Heart right ventricle (tissue), 16 donors: Measurements from ENCODE around the gene HACE1. TPM values are rescaled to one million over a fixed set of nuclear protein-coding genes. Genes with fewer than 3 reads are reported as not detected.

Source experiments
- ATAC-seq, 8 donors: fragments of 200-7000 bp; cut with Tn5 transposase; one replicate each; pipeline ENCODE4 v1.9.1; 2020; ENCODE audit warnings: mild to moderate bottlenecking in 8 of 8, moderate library complexity in 8 of 8, moderate number of reproducible peaks in 1 of 8
- DNase-seq, 2 donors: peaks; one replicate each; pipeline ENCODE4 v3.0.0-alpha.2; 2020
- H3K27ac ChIP-seq, 10 donors: fragments of 200-600 bp; sonication (generic) in 2 of 10; one replicate each; pipeline versions ENCODE4 v1.5.0 to v1.8.0; 2020 to 2022; ENCODE audit warnings: mild to moderate bottlenecking in 3 of 10
- H3K27me3 ChIP-seq, 7 donors: fragments of 200-600 bp; one replicate each; pipeline ENCODE4 v1.8.0; 2021 to 2022; ENCODE audit warnings: mild to moderate bottlenecking in 2 of 7
- H3K36me3 ChIP-seq, 9 donors: fragments of 200-600 bp; sonication (generic) in 1 of 9; one replicate each; pipeline versions ENCODE4 v1.5.0 to v1.8.0; 2020 to 2022; ENCODE audit warnings: mild to moderate bottlenecking in 2 of 9
- H3K4me1 ChIP-seq, 9 donors: fragments of 200-600 bp; sonication (generic) in 1 of 9; one replicate each; pipeline versions ENCODE4 v1.5.0 to v1.8.0; 2020 to 2022; ENCODE audit warnings: mild to moderate bottlenecking in 4 of 9
- H3K4me3 ChIP-seq, 10 donors: fragments of 200-600 bp; sonication (generic) in 2 of 10; one replicate each; pipeline versions ENCODE4 v1.5.0 to v1.8.0; 2020 to 2022; ENCODE audit warnings: mild to moderate bottlenecking in 7 of 10, moderate library complexity in 2 of 10
- H3K9me3 ChIP-seq, 11 donors: fragments of 200-600 bp in 10 of 11; sonication (generic) in 2 of 11; one replicate each; pipeline versions ENCODE4 v1.5.0 to v1.8.0; 2013 to 2022; ENCODE audit warnings: mild to moderate bottlenecking in 2 of 11, control low read depth in 1 of 11, moderate library complexity in 1 of 11
- CTCF ChIP-seq, 9 donors: fragments of 200-600 bp; sonication (generic) in 2 of 9; IDR thresholded peaks; one replicate each; pipeline versions ENCODE4 v1.5.0 to v1.8.0; 2021 to 2022; ENCODE audit warnings: antibody characterized with exemption in 9 of 9, mild to moderate bottlenecking in 5 of 9, moderate library complexity in 1 of 9
- WGBS, 2 donors: extraction: QIAGEN DNeasy Blood & Tissue Kit; methylation state at CpG; one replicate each; pipeline ENCODE4 v1.1.7; 2013; ENCODE audit warnings: inconsistent platforms in 1 of 2; 5-methylcytosine and 5-hydroxymethylcytosine counted together
- intact Hi-C, 10 donors: fragments of 100-400 bp; cut with DNase I; formaldehyde crosslinking; loops; one replicate each; pipeline versions ENCODE4 v1.11.1 to v1.14.2; 2022
- polyA plus RNA-seq, 2 donors: library from polyadenylated mRNA; stranded (reverse); fragments of 200-250 nt; gene quantifications; one replicate each; pipeline ENCODE4 v1.2.3, GENCODE V29; 2013
- total RNA-seq, 10 donors: library from RNA; stranded (reverse); fragmentation: NEBNext Ultra II Directional in 3 of 10; extraction: Animal tissue kit (Norgen Biotek cat#: 25700) in 3 of 10; gene quantifications; one replicate each; pipeline versions ENCODE4 v1.2.1 to v1.2.4, GENCODE V29; 2021 to 2023
- donor health status: Arrhythmogenic right ventricular cardiomyopathy.
- donor health status: ischemic (EF 13 %, LVEDD 7.1; RV severe dilation, severe dysfunction).
- donor health status: healthy with polysubstance abuse.
- donor health status: DM: no; HTN: yes; CAD: no.
- donor health status: DM: no; HTN: no; CAD: no.
- donor health status: ischemic (EF 25% LVEDD 6.9; RV normal size, moderate dysfunction).
- donor health status: ischemic (EF 25% LVEDD 5.7; RV mildly dilated, moderate dysfunction).
- donor health status: healthy.
- donor health status: DM: yes; HTN: yes; CAD: no.
- donor health status: Ischemic cardiomyopathy.
- donor health status: ischemic (EF 35%, LVEDD 5.7; RV mildly dilated, moderate dysfunction).
- donor health status: nonischemic (EF 11% LVEDD 7.7; RV severe dilation, severe dysfunction).
- donor health status: DM: yes; HTN: yes; CAD: no.
- donor health status: PGD.
- donor health status: ischemic (EF 29% LVEDD 5.4; RV normal size, mild dysfunction).
- donor health status: nonischemic (EF 23%, LVEDD 6.1; RV moderate dilation, normal function).

HACE1 gene
- total and polyA plus RNA-seq, 12 donors, result 3.7 to 9.5 (median 7.1) TPM

DNA sequence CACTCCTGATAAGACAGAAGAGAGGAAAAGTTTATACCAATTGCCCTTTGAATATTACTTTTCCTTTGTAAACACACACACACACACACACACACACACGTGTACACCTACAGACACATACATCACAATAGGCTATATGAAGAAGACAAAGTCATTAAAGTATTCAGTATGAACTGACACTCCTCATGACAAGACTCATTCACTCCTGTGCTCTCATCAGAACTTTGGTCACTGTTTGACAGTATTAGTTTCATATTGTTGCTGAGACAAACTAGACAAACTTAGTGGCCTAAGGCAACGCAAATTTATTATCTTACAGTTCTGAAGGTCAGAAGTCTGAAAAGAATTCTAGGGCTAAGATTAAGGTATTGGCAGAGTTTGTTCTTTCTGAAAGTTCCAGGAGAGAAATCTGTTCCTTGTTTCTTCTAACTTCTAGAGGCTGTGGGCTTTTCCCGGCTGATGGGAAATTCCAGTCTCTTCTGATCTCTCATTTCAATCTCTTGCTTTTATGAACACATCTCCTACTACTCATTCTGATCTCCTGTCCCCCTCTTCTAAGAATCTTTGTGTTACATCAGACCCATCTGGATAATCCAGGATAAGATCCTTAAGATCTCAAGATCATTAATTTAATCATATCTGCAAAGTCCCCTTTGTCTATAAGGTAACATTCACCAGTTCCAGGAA, 171.3 kb downstream of the HACE1 start:
- Histone ChIP-seq H3K27me3 (no peaks in the 10 kb centered on the region), H3K9me3 (peaks cover 0 to 10% (median 0%) of the 10 kb centered on the region in 11 donors), H3K4me1 (peaks cover 0 to under 1% (median 0%) of the 10 kb centered on the region in 9 donors), H3K36me3 (no peaks in the 10 kb centered on the region), H3K4me3 (no peak overlapping the region), H3K27ac (no peak overlapping the region)
- intact Hi-C loops, result loop anchor here in 3 of 10 donors (5.0 to 10.0 kb wide), 2 partner anchors 76 to 79 kb away; no protein-coding TSS in a partner anchor
- no peak for ATAC-seq
- TF ChIP-seq CTCF (IDR thresholded peaks at IDR 0.05), result no peak
- WGBS, 2 donors, result 80% methylated on average over 3 of the region's 3 CpGs
- DNase-seq, result no peak

GRCh38 chr6:104686550-104687175, 173.1 kb downstream of the HACE1 start:
- intact Hi-C loops, result loop anchor here in 3 of 10 donors (5.0 to 10.0 kb wide), 2 partner anchors 78 to 81 kb away; no protein-coding TSS in a partner anchor
- WGBS, 2 donors, result 79 to 89% methylated on average over 6 of the region's 6 CpGs

GRCh38 chr6:104685871-104686549, 173.7 kb downstream of the HACE1 start:
- H3K36me3 ChIP-seq, result no peaks in the 10 kb centered on the region
- DNase-seq, result no peak
- H3K27ac ChIP-seq, result no peak overlapping the region
- peaks cover 0 to 5% (median 0%) of the 10 kb centered on the region in 9 donors for H3K4me1 ChIP-seq
- intact Hi-C loops, result loop anchor here in 3 of 10 donors (5.0 to 10.0 kb wide), 2 partner anchors 79 to 81 kb away; no protein-coding TSS in a partner anchor
- WGBS, 2 donors, result 93 to 94% methylated on average over 6 of the region's 6 CpGs
- TF ChIP-seq CTCF (IDR thresholded peaks at IDR 0.05), result no peak
- no peak overlapping the region for H3K4me3 ChIP-seq
- ATAC-seq, result no peak
- peaks cover 0 to 10% (median 0%) of the 10 kb centered on the region in 11 donors for H3K9me3 ChIP-seq
- H3K27me3 ChIP-seq, result no peaks in the 10 kb centered on the region

More at GRCh38 chr6:104686550-104687175, 173.1 kb downstream of the HACE1 start:
- Histone ChIP-seq H3K27me3 (no peaks in the 10 kb centered on the region), H3K4me3 (no peak overlapping the region), H3K27ac (no peak overlapping the region), H3K36me3 (no peaks in the 10 kb centered on the region), H3K4me1 (peaks cover 0 to 5% (median 0%) of the 10 kb centered on the region in 9 donors), H3K9me3 (peaks cover 0 to 10% (median 0%) of the 10 kb centered on the region in 11 donors)
- DNase-seq (no peak), ATAC-seq (no peak)
- no peak for TF ChIP-seq CTCF (IDR thresholded peaks at IDR 0.05)

DNA sequence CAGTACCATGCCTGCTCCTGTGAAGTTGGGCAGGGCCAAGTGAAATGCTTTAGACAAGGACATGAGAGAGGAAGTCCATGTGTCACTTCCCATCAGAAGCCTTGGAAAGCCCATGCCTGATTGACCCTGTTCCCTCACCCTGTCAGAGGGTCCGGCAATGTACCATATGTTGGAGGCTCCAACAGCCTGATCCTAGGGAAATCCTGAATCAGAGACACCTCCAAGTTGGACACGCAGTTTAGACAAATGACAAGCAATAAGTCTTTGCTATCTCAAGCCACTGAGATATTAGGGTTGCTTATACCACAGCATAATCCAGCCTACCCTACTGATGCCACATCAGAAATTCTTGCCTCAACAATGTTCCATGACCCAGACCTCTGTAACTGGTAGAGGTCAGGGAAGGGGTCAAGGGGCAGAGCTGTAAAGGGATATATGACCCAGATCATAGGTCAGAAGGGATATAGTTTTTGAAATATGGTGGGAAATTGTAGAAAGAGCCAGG, 174.8 kb downstream of the HACE1 start:
- ATAC-seq, result no peak
- H3K27me3 ChIP-seq, result no peaks in the 10 kb centered on the region
- H3K9me3 ChIP-seq, result peaks cover 0 to 6% (median 0%) of the 10 kb centered on the region in 11 donors
- intact Hi-C loops, result loop anchor here in 4 of 10 donors (5.0 to 10.0 kb wide), 3 partner anchors 80 to 87 kb away; no protein-coding TSS in a partner anchor
- no peaks in the 10 kb centered on the region for H3K36me3 ChIP-seq
- H3K4me3 ChIP-seq, result no peak overlapping the region
- 87 to 91% methylated on average over 2 of the region's 2 CpGs for WGBS, 2 donors
- no peak for DNase-seq
- H3K27ac ChIP-seq, result no peak overlapping the region
- H3K4me1 ChIP-seq, result peaks cover 0 to 5% (median 0%) of the 10 kb centered on the region in 9 donors
- no peak for TF ChIP-seq CTCF (IDR thresholded peaks at IDR 0.05)
